Frontal cortex (tissue), 4 donors: ENCODE data around the gene HPCA. TPM values are rescaled to one million over a fixed set of nuclear protein-coding genes. Genes with fewer than 3 reads are reported as not detected.
"Not testable (repeated sequence)": the region's sequence is repeated elsewhere in the genome, so short reads cannot be mapped to it uniquely, and the experiment has no call there.

Experiments used
- DNase-seq, 2 donors: peaks; one replicate each; pipeline ENCODE4 v3.0.0; 2012; ENCODE audit warnings: low spot score in 2 of 2
- FAIRE-seq: peaks from 2 replicates; lab custom pipeline; 2012; peaks lifted over from hg19 to GRCh38; lab: Jason Lieb, UNC
- total RNA-seq: library from RNA; depleted of rRNA; stranded (reverse); fragments of >200 nt; gene quantifications from one replicate; pipeline ENCODE4 v1.2.3, GENCODE V29; 2014
- donor health status: control.
- donor health status: control.
- donor health status: control.

Gene HPCA
- total RNA-seq, 1 donor from 2014 or later = 21.6 TPM

- FAIRE-seq = no peak
- DNase-seq = no peak
Measured at GRCh38 chr1:32900371-32900955, 14.2 kb downstream of the HPCA start.

GRCh38 chr1:32900956-32901822, 14.9 kb downstream of the HPCA start, which contains the start of gene TMEM54:
TMEM54 (minus strand) TSS chr1:32901389; CDS start chr1:32901238, 151 bp downstream.
- FAIRE-seq (no peak), DNase-seq (peak; percentile 81 to 86)

- FAIRE-seq (no peak), DNase-seq (no peak)
Measured at GRCh38 chr1:32901823-32902534, 15.7 kb downstream of the HPCA start.

GRCh38 chr1:32902535-32902920, 16.2 kb downstream of the HPCA start:
- FAIRE-seq (no peak), DNase-seq (no peak)

- DNase-seq (no peak), FAIRE-seq (no peak)
Measured at GRCh38 chr1:32903991-32904785, 17.9 kb downstream of the HPCA start.

GRCh38 chr1:32904797-32905196, 18.5 kb downstream of the HPCA start:
- FAIRE-seq (no peak), DNase-seq (no peak)

- not testable (repeated sequence) for FAIRE-seq, DNase-seq
Measured at GRCh38 chr1:32905588-32905987, 19.3 kb downstream of the HPCA start.

- no peak for FAIRE-seq
Measured at GRCh38 chr1:32906654-32907053, 20.4 kb downstream of the HPCA start.

GRCh38 chr1:32907435-32907834, 21.1 kb downstream of the HPCA start:
- DNase-seq (no peak), FAIRE-seq (no peak)

More at GRCh38 chr1:32906654-32907053, 20.4 kb downstream of the HPCA start:
- DNase-seq = no peak

GRCh38 chr1:32910319-32910718, 24.0 kb downstream of the HPCA start:
- no peak for FAIRE-seq

GRCh38 chr1:32915766-32916706, 29.7 kb downstream of the HPCA start:
- FAIRE-seq (peak; percentile 49), DNase-seq (no peak)

More at GRCh38 chr1:32910319-32910718, 24.0 kb downstream of the HPCA start:
- no peak for DNase-seq

GRCh38 chr1:32917521-32917920, 31.2 kb downstream of the HPCA start:
- FAIRE-seq = no peak

GRCh38 chr1:32918179-32918578, 31.9 kb downstream of the HPCA start:
- DNase-seq (no peak), FAIRE-seq (no peak)

More at GRCh38 chr1:32917521-32917920, 31.2 kb downstream of the HPCA start:
- DNase-seq = no peak

- FAIRE-seq (no peak), DNase-seq (no peak)
Measured at GRCh38 chr1:32919811-32920733, 33.8 kb downstream of the HPCA start.

GRCh38 chr1:32920833-32921232, 34.5 kb downstream of the HPCA start:
- FAIRE-seq (no peak), DNase-seq (no peak)

GRCh38 chr1:32924881-32925344, 38.6 kb downstream of the HPCA start:
- DNase-seq = no peak
- no peak for FAIRE-seq

GRCh38 chr1:32925403-32926162, 39.3 kb downstream of the HPCA start:
- DNase-seq = no peak
- no peak for FAIRE-seq
